Muscle layer of duodenum (tissue), 2 donors: ENCODE data around the gene KCNQ2.
"Not testable (repeated sequence)": the region's sequence is repeated elsewhere in the genome, so short reads cannot be mapped to it uniquely, and the experiment has no call there.

Experiments used
- H3K27ac ChIP-seq: one replicate; pipeline ENCODE4 v1.7.0; 2013; ENCODE audit warnings: mild to moderate bottlenecking, low read length
- H3K27me3 ChIP-seq: one replicate; pipeline ENCODE4 v1.7.0; 2013; ENCODE audit warnings: low read depth, mild to moderate bottlenecking, control low read depth, low read length
- H3K36me3 ChIP-seq, 2 donors: one replicate each; pipeline ENCODE4 v1.7.0; 2013; ENCODE audit warnings: low read length in 2 of 2, control low read depth in 1 of 2, mild to moderate bottlenecking in 1 of 2; ENCODE audit not compliant: insufficient read depth in 2 of 2, control insufficient read depth in 1 of 2
- H3K4me1 ChIP-seq, 2 donors: one replicate each; pipeline ENCODE4 v1.7.0; 2013; ENCODE audit warnings: low read length in 2 of 2, mild to moderate bottlenecking in 2 of 2, control low read depth in 1 of 2, moderate library complexity in 1 of 2; ENCODE audit not compliant: insufficient read depth in 2 of 2, control insufficient read depth in 1 of 2
- H3K4me3 ChIP-seq, 2 donors: one replicate each; pipeline ENCODE4 v1.7.0; 2013; ENCODE audit warnings: low read length in 2 of 2, low read depth in 1 of 2, mild to moderate bottlenecking in 1 of 2
- H3K9me3 ChIP-seq, 2 donors: one replicate each; pipeline ENCODE4 v1.7.0; 2013; ENCODE audit warnings: low read length in 2 of 2, control low read depth in 1 of 2, mild to moderate bottlenecking in 1 of 2; ENCODE audit not compliant: control insufficient read depth in 1 of 2
- donor health status: healthy.

KCNQ2 gene

DNA sequence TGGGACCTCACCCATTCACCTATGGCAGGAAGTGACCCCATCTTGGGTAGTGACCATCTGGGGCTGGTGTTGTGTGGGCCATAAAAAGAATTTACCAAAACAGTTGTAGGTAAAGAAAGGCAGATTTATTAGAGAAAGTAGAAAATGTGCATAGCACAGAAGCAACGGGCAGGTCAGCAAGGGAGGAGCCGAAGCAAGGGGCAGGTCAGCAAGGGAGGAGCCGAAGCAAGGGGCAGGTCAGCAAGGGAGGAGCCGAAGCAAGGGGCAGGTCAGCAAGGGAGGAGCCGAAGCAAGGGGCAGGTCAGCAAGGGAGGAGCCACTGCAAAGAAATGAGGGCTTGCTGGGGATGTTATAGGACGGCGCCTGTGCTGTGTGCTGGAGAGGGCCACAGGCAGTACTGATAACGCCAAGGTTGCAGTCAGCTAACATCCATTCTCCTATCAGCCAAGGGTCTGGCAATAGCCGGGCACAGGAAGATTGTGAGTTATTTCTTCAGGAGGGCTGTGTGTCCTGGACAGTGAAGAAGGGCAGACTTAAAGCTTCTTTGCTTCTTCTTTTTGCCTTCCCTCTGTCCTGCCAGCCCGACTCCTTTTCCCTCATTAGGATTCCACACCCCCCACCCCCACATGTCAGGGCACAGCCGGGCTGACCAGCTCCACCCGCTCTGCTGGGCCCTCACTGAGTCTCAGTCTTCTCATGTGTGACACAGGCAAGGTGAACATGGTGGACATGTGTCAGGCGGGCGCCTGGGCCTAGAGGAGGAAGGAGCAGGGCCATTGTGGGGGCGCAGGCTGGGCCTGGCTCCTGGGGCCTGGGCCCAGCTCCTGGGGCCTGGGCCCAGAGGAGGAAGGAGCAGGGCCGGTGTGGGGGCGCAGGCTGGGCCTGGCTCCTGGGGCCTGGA is 79.7 kb downstream of the KCNQ2 start:
- no peak overlapping the region for H3K4me3 ChIP-seq
- no peaks in the 10 kb centered on the region for H3K27me3 ChIP-seq
- peaks cover 0 to 6% of the 10 kb centered on the region in 2 donors for H3K4me1 ChIP-seq
- H3K27ac ChIP-seq = no peak overlapping the region
- H3K9me3 ChIP-seq = peaks cover 0 to 15% of the 10 kb centered on the region in 2 donors
- H3K36me3 ChIP-seq = peaks cover 0 to 3% of the 10 kb centered on the region in 2 donors

DNA sequence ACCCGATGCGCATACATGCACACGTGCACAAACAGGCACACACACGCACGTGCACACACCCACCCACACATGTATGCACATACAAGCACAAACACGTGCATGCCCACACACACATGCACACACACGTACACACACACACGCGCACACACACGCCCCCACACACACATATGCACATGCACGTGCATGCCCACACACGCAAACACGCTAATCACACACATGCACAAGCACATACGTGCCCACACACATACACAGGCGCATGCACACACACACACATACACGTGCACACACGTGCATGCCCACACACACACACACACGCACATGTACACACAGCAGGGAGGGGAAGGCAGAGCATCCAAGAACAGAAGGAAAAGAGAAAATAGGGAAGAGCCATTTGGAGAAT is 84.5 kb downstream of the KCNQ2 start:
- Histone ChIP-seq H3K4me1 (no peaks in the 10 kb centered on the region), H3K36me3 (peaks cover 0 to 3% of the 10 kb centered on the region in 2 donors), H3K27ac (no peak overlapping the region), H3K4me3 (no peak overlapping the region), H3K9me3 (peaks cover 8 to 27% of the 10 kb centered on the region in 2 donors), H3K27me3 (peaks cover 2% of the 10 kb centered on the region)

DNA sequence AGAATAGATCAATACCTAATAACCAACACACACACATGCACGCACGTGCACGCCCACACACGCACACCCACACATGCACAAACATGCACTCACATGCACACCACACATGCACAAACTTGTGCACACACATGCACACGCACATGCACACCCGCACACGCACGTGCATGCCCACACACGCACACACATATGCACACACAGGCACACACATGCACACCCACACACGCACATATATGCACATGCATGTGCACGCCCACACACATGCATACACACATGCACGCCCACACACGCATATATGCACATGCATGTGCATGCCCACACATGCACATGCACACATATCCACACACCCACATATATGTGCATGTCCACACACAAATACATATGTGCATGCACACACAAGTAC is 85.1 kb downstream of the KCNQ2 start:
- peaks cover 7% of the 10 kb centered on the region for H3K27me3 ChIP-seq

DNA sequence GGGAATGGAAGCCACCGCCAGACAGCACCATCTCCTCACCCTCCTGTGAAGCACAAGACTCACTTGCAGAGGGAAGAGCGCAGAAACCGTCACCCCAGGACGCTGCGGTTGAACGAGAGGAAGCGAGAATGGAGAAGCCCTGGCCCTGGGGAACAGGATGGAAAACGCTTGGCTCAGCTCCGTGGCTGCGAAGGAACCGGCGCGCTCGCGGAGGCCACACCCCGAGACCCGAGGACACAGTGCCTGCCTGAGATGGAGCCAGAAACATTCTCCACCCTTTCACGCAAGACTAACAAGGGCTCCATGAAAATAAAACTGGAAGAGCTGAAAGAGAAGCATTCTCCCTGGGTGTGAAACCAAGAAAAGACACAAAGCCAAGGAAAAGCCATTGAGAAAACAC is 86.0 kb downstream of the KCNQ2 start:
- peaks cover 8 to 26% of the 10 kb centered on the region in 2 donors for H3K9me3 ChIP-seq
- peaks cover 0 to 3% of the 10 kb centered on the region in 2 donors for H3K36me3 ChIP-seq
- H3K27me3 ChIP-seq = peaks cover 8% of the 10 kb centered on the region
- H3K4me3 ChIP-seq = no peak overlapping the region
- no peak overlapping the region for H3K27ac ChIP-seq
- no peaks in the 10 kb centered on the region for H3K4me1 ChIP-seq

More for the DNA sequence above, 85.1 kb downstream of the KCNQ2 start:
- no peak overlapping the region for H3K27ac ChIP-seq
- H3K36me3 ChIP-seq = peaks cover 0 to 3% of the 10 kb centered on the region in 2 donors
- H3K9me3 ChIP-seq = peaks cover 8 to 27% of the 10 kb centered on the region in 2 donors
- no peaks in the 10 kb centered on the region for H3K4me1 ChIP-seq
- H3K4me3 ChIP-seq = no peak overlapping the region

DNA sequence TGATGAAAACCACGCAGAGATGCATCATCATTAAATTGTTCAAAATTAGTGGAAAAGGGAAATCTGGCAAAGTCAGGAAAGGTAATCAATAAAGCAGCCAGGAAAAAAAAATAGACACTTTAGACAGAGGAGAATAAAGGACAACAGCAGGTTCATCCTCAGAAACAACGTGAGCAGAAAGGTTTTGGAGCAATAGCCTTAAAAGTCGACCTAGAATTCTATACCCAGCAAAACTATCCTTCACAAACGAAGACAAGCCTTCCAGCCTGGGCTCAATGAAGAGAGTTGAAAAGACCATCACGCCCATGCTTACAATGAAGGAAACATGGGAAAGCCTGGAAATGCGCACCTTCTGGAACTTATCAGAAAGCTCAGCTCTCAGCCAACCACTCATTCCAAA is 86.6 kb downstream of the KCNQ2 start:
- Histone ChIP-seq H3K4me3 (no peak overlapping the region), H3K4me1 (no peaks in the 10 kb centered on the region), H3K27me3 (peaks cover 8% of the 10 kb centered on the region), H3K27ac (no peak overlapping the region), H3K9me3 (peaks cover 8 to 19% of the 10 kb centered on the region in 2 donors), H3K36me3 (no peaks in the 10 kb centered on the region)

DNA sequence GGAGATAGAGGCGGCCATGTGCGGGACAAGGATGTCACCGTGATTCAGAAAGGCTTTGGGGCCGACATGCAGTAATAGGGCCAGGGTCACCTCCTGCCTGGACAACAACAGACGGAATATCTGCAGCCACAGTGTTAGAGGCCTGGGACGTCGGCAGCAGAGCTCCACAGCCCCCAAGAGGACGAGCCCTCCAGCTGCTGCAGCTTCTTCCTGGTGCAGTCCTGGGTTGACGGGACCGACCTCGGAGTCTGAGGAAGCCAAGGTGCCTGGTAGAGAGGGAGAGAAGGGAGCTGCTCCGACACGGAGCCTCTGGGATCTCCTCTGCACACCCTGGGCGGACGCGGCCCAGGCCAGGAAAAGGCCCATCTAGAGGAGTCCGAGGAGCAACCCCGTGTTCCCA is 88.1 kb downstream of the KCNQ2 start:
- H3K27ac ChIP-seq = no peak overlapping the region
- no peak overlapping the region for H3K4me3 ChIP-seq
- H3K9me3 ChIP-seq = peaks cover 8 to 12% of the 10 kb centered on the region in 2 donors
- H3K36me3 ChIP-seq = no peaks in the 10 kb centered on the region
- peaks cover 8% of the 10 kb centered on the region for H3K27me3 ChIP-seq
- H3K4me1 ChIP-seq = no peaks in the 10 kb centered on the region

DNA sequence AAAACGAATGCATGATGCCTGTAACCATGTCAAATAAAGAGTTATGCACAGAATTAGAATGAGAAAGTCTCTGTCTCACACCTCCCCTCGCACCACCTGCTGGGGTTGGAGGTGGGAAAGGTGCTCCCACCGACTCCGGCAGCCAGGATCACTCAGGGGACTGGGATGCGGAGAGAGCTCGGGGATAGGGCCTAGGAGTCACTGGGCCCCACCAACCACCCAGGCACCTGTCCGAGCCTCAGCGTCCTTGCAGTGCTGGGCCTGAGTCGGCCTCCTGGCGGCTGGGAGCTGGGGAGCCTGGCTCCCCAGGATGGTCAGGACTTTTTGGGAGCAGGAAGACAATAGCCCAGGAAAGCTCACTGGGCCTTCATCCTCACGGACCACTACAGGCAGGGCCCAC is 88.9 kb downstream of the KCNQ2 start:
- Histone ChIP-seq H3K27ac (no peak overlapping the region), H3K27me3 (peaks cover 8% of the 10 kb centered on the region), H3K4me1 (no peaks in the 10 kb centered on the region), H3K9me3 (peaks cover 8 to 12% of the 10 kb centered on the region in 2 donors), H3K36me3 (no peaks in the 10 kb centered on the region), H3K4me3 (no peak overlapping the region)

DNA sequence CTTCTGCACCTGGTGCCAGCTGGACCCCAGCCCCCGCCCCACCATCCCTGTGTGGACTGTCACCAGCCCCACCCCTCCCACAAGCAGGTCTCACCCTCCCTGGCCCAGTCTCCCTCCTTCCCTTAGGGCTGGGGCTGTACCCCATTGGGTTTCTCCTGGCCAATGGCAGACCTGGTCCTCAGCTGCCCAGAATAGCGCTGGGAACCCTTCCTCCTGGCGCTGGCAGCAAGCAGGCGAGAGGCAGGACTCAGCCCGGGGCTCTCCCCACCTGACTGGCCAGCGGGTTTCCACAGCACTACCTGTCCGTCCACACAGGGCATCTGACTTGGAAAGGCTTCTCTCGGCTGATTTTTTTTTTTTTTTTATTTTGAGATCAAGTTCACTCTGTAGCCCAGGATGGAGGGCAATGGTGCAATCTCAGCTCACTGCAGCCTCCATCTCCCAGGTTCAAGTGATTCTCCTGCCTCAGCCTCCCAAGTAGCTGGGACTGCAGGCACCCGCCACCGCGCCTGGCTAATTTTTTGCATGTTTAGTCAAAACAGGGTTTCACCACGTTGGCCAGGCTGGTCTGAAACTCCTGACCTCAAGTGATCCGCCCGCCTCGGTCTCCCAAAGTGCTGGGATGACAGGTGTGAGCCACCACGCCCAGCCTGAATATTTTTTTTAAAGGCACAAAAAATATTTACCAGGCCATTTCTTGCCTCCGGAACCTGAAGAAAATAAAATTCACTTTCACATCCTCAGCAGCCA is 89.7 kb downstream of the KCNQ2 start:
- peaks cover 8% of the 10 kb centered on the region for H3K27me3 ChIP-seq

DNA sequence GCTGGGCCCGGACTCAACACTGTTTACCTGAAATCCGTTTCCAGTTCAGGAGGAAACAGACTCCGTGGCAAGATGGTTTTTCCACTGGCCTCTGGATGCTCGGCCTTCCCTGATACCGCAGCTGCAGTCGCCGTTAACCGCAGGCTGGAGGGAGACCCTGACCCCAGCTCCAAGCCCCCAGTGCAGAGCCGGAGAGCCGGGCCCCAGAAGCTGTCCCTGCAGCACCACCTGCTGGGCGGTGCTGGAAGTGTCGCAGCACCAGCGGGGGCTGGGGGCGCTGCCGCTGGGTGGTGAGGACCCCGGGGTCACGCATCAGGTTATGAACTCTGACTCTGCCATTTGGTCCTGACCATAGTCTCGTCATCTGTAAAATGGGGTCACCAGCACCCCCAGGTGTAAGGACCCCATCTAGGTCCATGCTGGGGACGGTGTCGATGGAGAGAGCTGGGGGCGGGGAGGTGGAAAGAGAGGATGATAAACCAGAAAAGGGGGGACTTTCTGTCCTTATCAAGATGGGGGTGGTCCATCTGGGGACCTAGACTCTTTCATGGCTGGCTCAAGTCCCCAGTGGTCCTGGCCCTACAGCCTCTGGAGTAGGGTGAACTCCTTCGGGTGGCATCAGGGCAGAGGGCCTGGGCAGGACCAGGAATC is 90.5 kb downstream of the KCNQ2 start:
- Histone ChIP-seq H3K9me3 (peaks cover 8 to 12% of the 10 kb centered on the region in 2 donors), H3K36me3 (no peaks in the 10 kb centered on the region), H3K27me3 (peaks cover 8% of the 10 kb centered on the region), H3K27ac (no peak overlapping the region), H3K4me3 (no peak overlapping the region), H3K4me1 (no peaks in the 10 kb centered on the region)

More for the DNA sequence above, 89.7 kb downstream of the KCNQ2 start:
- no peak overlapping the region for H3K4me3 ChIP-seq
- no peaks in the 10 kb centered on the region for H3K36me3 ChIP-seq
- no peaks in the 10 kb centered on the region for H3K4me1 ChIP-seq
- no peak overlapping the region for H3K27ac ChIP-seq
- H3K9me3 ChIP-seq = peaks cover 8 to 12% of the 10 kb centered on the region in 2 donors

DNA sequence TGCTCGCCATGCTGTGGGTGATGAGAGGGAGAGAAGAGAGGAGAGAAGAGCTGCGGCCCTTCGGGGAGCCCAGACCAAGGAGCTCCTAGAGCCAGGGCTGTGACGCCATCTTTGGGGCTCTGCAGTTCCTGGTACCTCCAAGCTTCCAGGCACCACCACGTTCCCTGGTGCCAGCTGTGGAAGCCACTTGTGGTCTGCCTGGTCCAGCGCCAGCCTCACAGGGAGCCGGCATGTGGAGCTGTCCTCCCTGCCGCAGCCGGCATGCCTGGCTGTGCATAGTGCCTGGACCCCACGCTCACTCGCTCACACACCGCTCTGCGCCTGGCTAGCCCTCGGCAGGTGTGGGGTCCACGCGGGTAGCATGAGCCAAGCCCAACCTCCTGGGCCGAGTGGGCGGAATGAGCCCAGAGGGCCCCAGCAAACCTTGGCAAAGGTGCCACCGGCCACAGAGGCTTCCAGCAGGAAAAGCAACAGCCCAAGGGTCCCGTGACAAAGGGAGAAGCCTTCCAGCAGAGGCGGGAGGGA is 92.0 kb downstream of the KCNQ2 start:
- Histone ChIP-seq H3K4me1 (peaks cover 0 to 5% of the 10 kb centered on the region in 2 donors), H3K36me3 (no peaks in the 10 kb centered on the region), H3K9me3 (no peaks in the 10 kb centered on the region), H3K4me3 (no peak overlapping the region), H3K27ac (no peak overlapping the region), H3K27me3 (peaks cover 8% of the 10 kb centered on the region)

DNA sequence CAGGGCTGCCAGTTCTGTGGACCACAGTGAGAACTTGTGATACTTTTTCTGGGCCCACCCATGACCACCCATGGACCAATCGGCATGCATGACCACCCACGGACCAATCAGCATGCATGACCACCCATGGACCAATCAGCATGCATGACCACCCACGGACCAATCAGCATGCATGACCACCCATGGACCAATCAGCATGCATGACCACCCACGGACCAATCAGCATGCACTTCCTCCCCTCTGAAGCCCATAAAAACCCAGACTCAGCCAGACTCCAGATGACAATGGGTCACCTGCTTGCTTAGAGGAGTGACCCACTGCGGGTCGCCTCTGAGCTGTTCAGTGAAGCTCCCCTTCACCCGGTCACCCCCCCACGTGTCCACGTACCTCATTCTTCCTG is 92.6 kb downstream of the KCNQ2 start:
- H3K27me3 ChIP-seq, H3K9me3 ChIP-seq: not testable (repeated sequence)

More for the DNA sequence above, 92.6 kb downstream of the KCNQ2 start:
- H3K4me1 ChIP-seq, H3K4me3 ChIP-seq, H3K27ac ChIP-seq, H3K36me3 ChIP-seq: not testable (repeated sequence)
